Head of caudate nucleus (tissue), 42 donors: ENCODE data around the gene TENT4A.
A peak's percentile ranks its signal among the peaks of the same experiment; 100 is the strongest.

ENCODE experiments used
- DNase-seq, 42 donors: peaks; one replicate each; pipeline versions ENCODE4 v3.0.0 to v3.0.0-alpha.2; 2020 to 2021; ENCODE audit warnings: mixed read lengths in 7 of 42
- intact Hi-C: fragments of 100-400 bp; cut with DNase I; formaldehyde crosslinking; loops from one replicate; pipeline ENCODE4 v1.15.0; 2022

TENT4A gene

DNA sequence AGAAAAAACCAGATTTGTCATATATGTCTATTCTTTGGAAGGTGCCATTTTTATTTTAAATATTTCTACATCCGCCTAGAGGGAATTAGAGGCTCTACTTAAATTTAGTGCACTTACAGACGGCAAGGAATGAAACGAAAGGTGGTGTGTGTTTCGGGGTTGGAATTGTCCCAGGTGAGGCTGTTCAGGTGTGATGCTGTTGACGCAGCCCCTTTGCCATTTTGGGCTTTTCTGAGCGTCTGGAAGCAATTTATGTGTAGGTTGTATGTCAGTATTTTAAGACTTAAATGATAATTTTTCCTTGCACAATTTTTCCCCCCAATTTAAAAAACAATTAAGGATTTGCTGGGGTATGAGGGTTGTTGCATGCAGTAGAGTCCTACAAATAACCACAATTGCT lies 2.0 kb downstream of the TENT4A start:
- intact Hi-C loops = loop anchor here (2.0 kb wide), 1 partner anchor 82 kb away; the partner anchor contains the start of genes NSUN2 and SRD5A1
- peak in 2 of 42 donors; percentile 29 to 31 for DNase-seq

DNA sequence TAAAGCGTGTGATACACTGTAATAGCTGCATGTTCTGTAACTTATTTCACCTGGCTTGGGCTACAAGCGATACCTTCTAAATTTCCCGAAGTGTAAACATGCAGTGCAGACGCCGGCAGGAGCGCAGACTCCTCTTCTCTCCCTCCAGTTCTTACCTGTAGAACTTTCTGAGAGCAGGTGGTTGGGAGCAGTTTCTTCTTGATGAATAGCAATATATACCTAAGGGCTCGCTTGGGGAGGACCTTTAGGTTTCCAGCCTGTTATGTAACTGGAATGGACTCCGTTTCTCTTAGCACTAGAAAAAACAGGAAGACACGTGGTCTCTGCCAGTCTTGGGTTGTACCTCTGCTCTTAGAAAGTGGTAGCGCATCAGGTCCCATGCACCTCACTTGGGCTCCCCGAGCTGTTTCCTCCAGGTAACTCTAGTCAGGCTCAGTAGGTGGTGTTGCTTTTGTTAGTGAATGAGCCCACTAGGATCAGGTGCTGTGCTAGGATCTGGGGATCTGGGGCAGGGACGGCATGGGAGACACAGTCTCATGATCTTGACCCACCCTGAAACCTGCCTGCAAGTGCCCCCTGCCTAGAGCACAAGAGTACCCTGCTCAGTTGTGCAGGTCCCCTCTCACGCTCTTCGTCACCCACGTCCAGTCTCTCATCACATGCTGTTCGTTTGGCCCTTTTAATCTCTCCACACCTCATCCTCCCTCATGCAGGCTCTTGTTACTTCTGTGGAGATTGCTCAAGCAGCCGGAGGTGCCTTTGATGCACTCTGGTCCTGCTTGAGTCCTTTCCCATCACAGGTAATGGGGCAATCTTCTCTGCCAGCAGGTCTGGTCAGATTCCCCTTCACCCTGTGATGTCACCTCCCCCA lies 2.8 kb downstream of the TENT4A start:
- intact Hi-C loops = loop anchor here (2.0 kb wide), 1 partner anchor 83 kb away; the partner anchor contains the start of genes NSUN2 and SRD5A1
- DNase-seq = peak in 4 of 42 donors; percentile 14 to 42 (median 30)

GRCh38 chr5:6716629-6717149 lies 3.5 kb downstream of the TENT4A start:
- intact Hi-C loops = no loop called here
- peak in 5 of 42 donors; percentile 5 to 33 (median 14) for DNase-seq

DNA sequence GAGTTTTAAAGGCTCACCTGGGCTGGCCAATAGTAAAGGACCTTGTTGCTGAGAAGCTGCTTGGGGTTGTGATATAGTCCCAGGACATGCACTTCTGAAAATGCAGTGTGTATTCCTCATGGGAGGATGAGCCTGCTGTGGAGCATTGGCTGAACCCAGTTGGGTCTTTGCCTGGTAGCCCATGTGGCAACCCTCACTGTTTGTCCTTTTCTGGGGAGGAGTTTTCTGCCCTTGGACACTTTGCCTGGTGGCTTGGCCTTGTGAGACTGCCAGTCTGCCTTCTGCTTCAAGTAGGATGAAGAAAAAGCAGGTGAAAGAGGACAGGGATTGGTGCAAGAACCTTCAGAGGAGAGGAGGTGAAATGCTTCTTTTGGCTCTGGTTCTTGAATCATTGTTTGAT lies 4.0 kb downstream of the TENT4A start:
- peak in 4 of 42 donors; percentile 9 to 40 (median 24) for DNase-seq
- intact Hi-C loops = no loop called here

GRCh38 chr5:6717687-6718086 lies 4.5 kb downstream of the TENT4A start:
- intact Hi-C loops = no loop called here
- DNase-seq = peak in 4 of 42 donors; percentile 6 to 38 (median 22)

DNA sequence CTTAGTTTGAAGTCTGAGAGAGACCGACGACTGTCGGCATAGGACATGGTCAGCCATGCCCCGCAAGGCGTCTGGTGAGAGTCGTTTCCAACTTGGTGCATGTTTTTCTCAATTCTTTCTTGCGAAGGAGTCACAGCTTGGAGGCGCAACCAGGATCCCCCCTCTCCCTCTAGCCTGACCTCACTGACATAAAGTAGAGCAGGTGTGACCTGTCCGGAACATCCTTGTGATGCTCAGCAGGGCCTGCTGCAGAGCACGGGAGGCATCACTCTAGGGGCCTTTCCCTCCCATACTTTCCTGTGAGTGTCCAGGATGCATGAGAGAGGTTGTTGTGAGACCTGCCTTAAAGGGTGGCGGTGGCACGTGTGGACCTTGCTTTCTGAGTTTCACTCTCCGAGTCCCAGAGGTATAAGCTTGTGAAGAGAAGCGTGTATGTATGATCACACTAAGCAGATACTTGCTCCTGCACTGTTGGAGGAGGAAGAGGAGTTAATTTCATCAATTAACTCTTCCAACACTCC lies 5.0 kb downstream of the TENT4A start:
- intact Hi-C loops = no loop called here
- peak in 3 of 42 donors; percentile 13 to 32 (median 23) for DNase-seq

DNA sequence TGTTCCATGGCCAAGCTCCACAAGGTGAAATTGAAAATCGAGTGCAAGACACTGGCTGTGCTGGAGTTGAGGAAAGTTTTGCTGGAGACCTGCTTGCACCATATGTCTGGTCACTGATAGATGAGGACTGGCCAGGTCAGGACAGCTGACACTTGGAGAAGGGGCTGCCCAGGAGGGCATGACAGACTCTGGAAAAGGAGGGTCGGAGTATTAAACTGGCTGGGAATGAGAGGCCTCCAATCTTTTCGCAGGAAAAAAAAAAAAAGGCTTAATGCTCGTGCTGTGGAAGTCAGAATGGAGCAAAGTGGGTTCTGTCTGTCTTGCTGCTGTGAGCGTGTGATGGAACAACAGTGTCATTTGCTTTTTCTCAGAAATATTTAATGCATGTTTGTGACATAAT lies 5.5 kb downstream of the TENT4A start:
- peak in 2 of 42 donors; percentile 31 to 34 for DNase-seq
- intact Hi-C loops = no loop called here

DNA sequence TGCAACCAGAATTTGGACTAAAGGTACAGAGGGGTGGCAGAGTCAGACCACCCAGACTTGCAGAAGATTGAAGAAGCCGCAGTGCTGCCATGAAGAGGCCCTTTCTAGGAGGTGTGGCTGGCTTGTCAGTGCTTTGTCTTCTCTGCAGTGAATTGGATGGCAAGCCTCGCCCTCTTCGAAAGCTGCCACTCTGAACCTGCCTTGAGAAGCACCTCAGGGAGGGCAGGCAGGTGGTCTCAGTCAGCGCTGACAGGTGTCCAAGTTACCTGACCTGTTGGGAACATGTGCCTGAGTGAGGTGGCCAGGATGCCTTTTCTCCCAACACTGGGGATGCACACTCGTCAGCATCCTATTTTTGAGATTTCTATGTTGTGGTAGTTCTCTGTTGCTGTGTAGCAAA lies 6.2 kb downstream of the TENT4A start:
- intact Hi-C loops = no loop called here

GRCh38 chr5:6719896-6720560 lies 6.8 kb downstream of the TENT4A start:
- intact Hi-C loops = no loop called here
- peak in 4 of 42 donors; percentile 13 to 36 (median 30) for DNase-seq

More for the DNA sequence above, 6.2 kb downstream of the TENT4A start:
- DNase-seq = peak in 4 of 42 donors; percentile 9 to 39 (median 27)

DNA sequence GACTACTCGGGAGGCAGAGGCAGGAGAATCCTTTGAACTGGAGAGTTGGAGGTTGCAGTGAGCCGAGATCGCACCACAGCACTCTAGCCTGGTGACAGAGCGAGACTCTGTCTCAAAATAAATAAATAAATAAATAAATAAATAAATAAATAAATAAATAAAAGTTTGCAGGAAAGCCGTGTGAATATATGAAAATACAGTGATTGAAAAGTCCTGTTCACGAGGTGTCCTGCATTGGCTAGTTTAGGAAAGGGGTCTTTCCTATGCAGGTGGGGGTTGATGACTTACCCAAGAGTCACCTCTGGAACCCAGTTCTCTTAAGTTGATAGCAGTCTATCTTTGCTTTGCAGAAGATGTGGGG lies 7.3 kb downstream of the TENT4A start:
- intact Hi-C loops = no loop called here
- peak in 1 of 42 donors; percentile 7 for DNase-seq

DNA sequence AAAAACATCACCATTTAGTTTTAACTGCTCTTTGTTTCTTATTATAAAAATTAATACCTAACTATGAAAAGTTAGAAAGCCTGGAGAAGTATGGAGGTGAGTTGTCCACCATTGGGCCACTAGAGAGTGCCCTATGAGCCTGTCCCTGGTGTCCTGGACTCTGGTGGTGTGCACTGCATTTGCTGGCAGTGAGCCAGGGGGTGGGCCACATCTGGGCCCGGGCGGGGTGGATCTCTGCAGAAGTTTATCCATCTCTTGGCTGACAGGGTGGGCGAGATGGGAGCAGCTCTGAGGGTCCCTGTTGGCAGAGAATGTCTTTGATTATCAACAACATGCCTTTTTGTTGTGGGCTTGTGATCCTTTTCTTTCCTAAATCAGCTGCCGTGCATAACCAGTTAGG lies 8.2 kb downstream of the TENT4A start:
- peak in 3 of 42 donors; percentile 16 to 28 (median 21) for DNase-seq
- intact Hi-C loops = no loop called here

- DNase-seq = peak in 2 of 42 donors; percentile 16 to 23
- intact Hi-C loops = no loop called here
Measured at GRCh38 chr5:6722015-6722414, 8.8 kb downstream of the TENT4A start.

DNA sequence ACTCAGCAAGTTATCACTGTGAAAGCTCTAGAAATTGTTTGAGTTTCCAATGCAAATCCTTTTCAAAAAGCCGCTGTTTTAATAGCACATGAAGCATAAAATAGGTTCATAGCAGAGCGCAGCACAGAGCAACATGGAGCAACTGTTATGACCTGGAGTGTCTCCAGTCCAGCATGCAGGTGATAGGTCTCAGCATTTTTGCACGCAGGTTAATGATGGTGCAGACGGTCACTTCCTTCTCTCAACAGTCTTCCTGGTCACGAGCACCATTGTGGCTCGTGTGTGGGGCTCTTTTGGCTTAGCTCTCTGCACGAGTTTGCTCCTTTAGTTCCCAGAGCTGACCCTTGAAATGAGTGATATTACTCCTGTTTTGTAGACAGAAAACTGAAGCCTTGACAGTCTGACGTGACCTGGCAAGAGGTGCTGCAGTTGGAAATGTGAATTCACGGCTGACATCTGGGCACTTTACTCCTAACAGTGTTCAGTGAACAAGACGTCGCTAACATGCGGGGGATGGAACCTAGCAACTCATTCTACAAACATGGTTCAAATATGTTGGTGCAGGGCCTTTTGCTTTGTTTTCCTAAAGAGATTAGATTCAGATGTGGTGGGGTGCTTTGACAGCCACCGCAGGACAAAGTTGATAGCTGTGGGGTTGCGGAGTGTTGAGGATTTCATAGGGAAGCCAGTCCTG lies 10.0 kb downstream of the TENT4A start:
- intact Hi-C loops = no loop called here
- peak in 2 of 42 donors; percentile 14 to 15 for DNase-seq

DNA sequence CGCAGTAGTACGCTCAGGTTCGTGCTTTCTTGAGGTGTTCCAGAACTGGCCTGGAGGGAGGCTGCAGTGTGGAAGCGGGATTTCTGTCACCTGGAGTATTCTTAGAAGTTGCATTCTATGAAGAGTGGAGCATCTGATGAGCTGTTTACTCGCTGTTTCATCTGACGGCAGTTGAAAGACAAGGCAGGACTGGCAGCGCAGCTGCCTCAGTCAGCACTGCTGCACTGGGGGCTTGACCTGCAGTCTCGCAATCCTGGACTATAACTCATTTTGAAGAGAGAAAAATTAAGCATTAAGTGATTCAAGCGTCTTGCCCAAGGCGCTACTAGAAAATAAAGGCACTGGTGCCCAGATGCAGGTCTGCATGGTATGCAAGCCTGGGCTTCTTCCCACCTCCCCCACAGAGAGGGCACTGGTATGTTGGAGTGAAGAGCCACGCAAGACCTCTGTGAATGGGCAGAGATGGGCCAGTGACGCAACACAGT lies 10.6 kb downstream of the TENT4A start:
- no peak for DNase-seq
- intact Hi-C loops = no loop called here

GRCh38 chr5:6724321-6724929 lies 11.2 kb downstream of the TENT4A start:
- DNase-seq = peak in 1 of 42 donors; percentile 7
- intact Hi-C loops = no loop called here

- DNase-seq = peak in 1 of 42 donors; percentile 20
- intact Hi-C loops = no loop called here
Measured at GRCh38 chr5:6725421-6725820, 12.2 kb downstream of the TENT4A start.

DNA sequence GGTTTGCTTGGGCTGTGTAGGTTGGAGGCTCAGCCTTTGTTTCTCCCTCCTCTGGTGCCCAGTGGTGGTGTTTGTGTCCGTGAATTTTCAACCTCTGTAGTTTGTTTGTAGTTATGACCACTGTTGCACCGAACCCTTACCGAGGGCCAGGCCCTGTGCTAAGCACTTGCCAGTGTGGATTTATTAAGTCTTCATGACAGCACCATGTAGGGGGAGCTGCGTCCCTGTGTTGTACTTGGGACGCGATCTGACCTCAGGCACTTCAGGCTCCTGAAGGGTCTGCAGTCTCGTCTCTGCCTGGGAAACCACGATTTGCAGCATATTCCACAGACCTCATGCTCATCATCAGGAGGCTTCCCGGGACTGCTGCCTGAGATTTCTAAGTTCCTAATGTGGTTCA lies 12.8 kb downstream of the TENT4A start:
- peak in 1 of 42 donors; percentile 4 for DNase-seq
- intact Hi-C loops = no loop called here

DNA sequence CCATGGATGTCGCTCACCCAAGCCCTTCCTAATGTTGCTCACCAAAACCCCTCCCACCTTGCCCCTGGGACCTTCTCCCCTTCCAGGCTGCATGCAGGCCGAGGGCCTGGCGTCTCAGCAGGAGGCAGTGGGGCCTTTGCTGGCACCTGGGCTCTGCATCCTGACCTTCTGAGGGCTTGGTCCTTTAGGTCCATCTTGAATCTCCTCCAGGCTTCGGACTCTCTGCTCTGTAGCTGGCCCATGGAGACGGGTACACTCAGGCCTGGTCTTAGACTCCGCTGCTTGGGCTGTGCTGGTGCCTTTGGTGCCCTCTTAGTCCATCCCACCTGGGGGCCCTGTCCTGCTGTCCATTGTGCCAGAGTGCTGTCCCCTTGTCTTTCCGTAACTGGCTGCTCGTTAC lies 14.0 kb downstream of the TENT4A start:
- intact Hi-C loops = no loop called here
- DNase-seq = peak in 1 of 42 donors; percentile 22
